Panc1 (cell line): ENCODE measurements around the gene TRIM59.

Experiments used
- CTCF ChIP-seq: fragments of 450-650 bp; IDR thresholded peaks from 2 replicates; pipeline ENCODE4 v1.5.1; 2017; ENCODE audit warnings: mild to moderate bottlenecking
- POLR2AphosphoS5 ChIP-seq: IDR thresholded peaks from 2 replicates; pipeline ENCODE4 v1.6.1; 2012; ENCODE audit warnings: mild to moderate bottlenecking, low read depth, low read length, moderate library complexity
- SIN3A ChIP-seq: IDR thresholded peaks from 2 replicates; pipeline ENCODE4 v1.6.1; 2012; ENCODE audit warnings: low read depth, mild to moderate bottlenecking, low read length, moderate library complexity, borderline replicate concordance; ENCODE audit not compliant: insufficient read depth
- TCF7L2 ChIP-seq: IDR thresholded peaks from 2 replicates; pipeline ENCODE4 v1.6.1; 2011; ENCODE audit warnings: mild to moderate bottlenecking, low read depth, low read length, inconsistent platforms

GRCh38 chr3:160449636-160450598, at the start of gene TRIM59:
- TF ChIP-seq CTCF (no peak), POLR2AphosphoS5 (peak; percentile 93), TCF7L2 (no peak), SIN3A (0 out of 2 replicates have a peak, but pooled peaks have one; percentile 68)
